ENCODE data around the gene CNMD. TPM values are rescaled to one million over a fixed set of nuclear protein-coding genes. Genes with fewer than 3 reads are reported as not detected.
"Not testable (repeated sequence)": the region's sequence is repeated elsewhere in the genome, so short reads cannot be mapped to it uniquely, and the experiment has no call there.

Gene CNMD
- polyA plus RNA-seq, 12 donors = 0.43 to 1.5 (median 1.2) TPM; not detected in 2

- DNase-seq = peak; percentile 12
These were observed 5.3 kb upstream of the CNMD start for GRCh38 chr13:52744842-52745375.

GRCh38 chr13:52743988-52744387 lies 4.4 kb upstream of the CNMD start:
- DNase-seq = no peak

GRCh38 chr13:52743569-52743968 lies 3.9 kb upstream of the CNMD start:
- no peak for DNase-seq

- peak; percentile 9 for DNase-seq
These were observed 727 bp downstream of the CNMD start for GRCh38 chr13:52738719-52739467.

GRCh38 chr13:52737965-52738364 lies 1.7 kb downstream of the CNMD start:
- DNase-seq = no peak

- DNase-seq = no peak
These were observed 2.2 kb downstream of the CNMD start for GRCh38 chr13:52737451-52737850.

GRCh38 chr13:52736891-52737290 lies 2.7 kb downstream of the CNMD start:
- no peak for DNase-seq

GRCh38 chr13:52734075-52734623 lies 5.5 kb downstream of the CNMD start:
- DNase-seq = no peak

- DNase-seq = no peak
These were observed 13.4 kb downstream of the CNMD start for GRCh38 chr13:52726258-52726657.

- no peak for DNase-seq
These were observed 14.3 kb downstream of the CNMD start for GRCh38 chr13:52725302-52725701.

- no peak for DNase-seq
These were observed 16.4 kb downstream of the CNMD start for GRCh38 chr13:52723181-52723580.

- not testable (repeated sequence) for DNase-seq
These were observed 18.3 kb downstream of the CNMD start for GRCh38 chr13:52721356-52721755.

- not testable (repeated sequence) for DNase-seq
These were observed 18.7 kb downstream of the CNMD start for GRCh38 chr13:52720904-52721303.

- peak; percentile 16 for DNase-seq
These were observed 25.7 kb downstream of the CNMD start for GRCh38 chr13:52713894-52714293.

- DNase-seq = no peak
These were observed 27.2 kb downstream of the CNMD start for GRCh38 chr13:52712385-52712784.

- DNase-seq = peak; percentile 8
These were observed 28.3 kb downstream of the CNMD start for GRCh38 chr13:52711286-52711685.

GRCh38 chr13:52708266-52708665 lies 31.4 kb downstream of the CNMD start:
- DNase-seq = not testable (repeated sequence)

GRCh38 chr13:52707375-52707774 lies 32.2 kb downstream of the CNMD start:
- no peak for DNase-seq

- no peak for DNase-seq
These were observed 33.5 kb downstream of the CNMD start for GRCh38 chr13:52706081-52706480.

- DNase-seq = no peak
These were observed 36.1 kb downstream of the CNMD start for GRCh38 chr13:52703482-52703881.

- no peak for DNase-seq
These were observed 37.7 kb downstream of the CNMD start for GRCh38 chr13:52701728-52702465.

GRCh38 chr13:52696566-52696965 lies 43.1 kb downstream of the CNMD start:
- no peak for DNase-seq

GRCh38 chr13:52695856-52696255 lies 43.8 kb downstream of the CNMD start:
- DNase-seq = no peak

Measured in muscle of arm (tissue), 12 donors.